Measurements from ENCODE around the gene NTNG2. TPM values are rescaled to one million over a fixed set of nuclear protein-coding genes. Genes with fewer than 3 reads are reported as not detected.

NTNG2 gene
- total and polyA plus RNA-seq, 10 of the 15 experiments (the other 5 are each of a cell fraction or from before 2014, with no cell fraction given) = 0.37 to 0.79 (median 0.45) TPM; not detected in 6

GRCh38 chr9:132274861-132275260 is 113.0 kb downstream of the NTNG2 start (continued):
- TF ChIP-seq SUPT20H (IDR thresholded peaks at IDR 0.05; ENCODE audit: borderline replicate concordance, control insufficient read depth, low read depth, low read length) = no peak

DNA sequence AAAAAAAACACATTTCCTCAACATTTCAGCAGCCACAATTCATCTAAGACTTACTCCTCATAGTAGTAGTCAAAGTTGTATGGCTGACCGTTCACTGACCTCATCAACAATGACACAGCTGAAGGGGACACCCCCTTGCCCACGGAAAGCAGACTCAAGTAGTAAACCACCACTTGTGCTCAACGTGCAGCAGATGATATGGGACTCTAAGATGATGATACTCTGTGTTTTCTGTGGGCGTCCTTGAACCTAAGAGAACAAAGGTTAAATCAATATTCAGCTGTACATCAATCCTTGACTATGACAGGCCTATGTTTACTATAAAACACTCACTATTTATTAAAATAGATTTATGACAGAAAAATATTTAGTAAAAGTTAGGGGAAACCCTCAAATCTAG is 121.3 kb downstream of the NTNG2 start:
- no peak overlapping the region for H3K4me2 ChIP-seq (ENCODE audit: control insufficient read depth, insufficient read depth)

GRCh38 chr9:132283863-132284262 is 122.0 kb downstream of the NTNG2 start:
- intact Hi-C loops (cut with micrococcal nuclease; ENCODE audit: unreplicated experiment) = no loop called here
- no peak overlapping the region for H3K4me2 ChIP-seq (ENCODE audit: control insufficient read depth, insufficient read depth)
- no peak overlapping the region for H3K4me3 ChIP-seq
- in situ Hi-C loops (cut with MboI) = no loop called here
- H2AFZ ChIP-seq (ENCODE audit: control insufficient read depth, low read depth, low read length) = no peak overlapping the region
- H3K4me1 ChIP-seq (ENCODE audit: control insufficient read depth, insufficient read depth, low read length) = no peaks in the 10 kb centered on the region
- H4K20me1 ChIP-seq (ENCODE audit: control insufficient read depth, insufficient read depth) = no peaks in the 10 kb centered on the region
- FAIRE-seq (no peak), DNase-seq (ENCODE audit: low read depth, low spot score) (no peak), ATAC-seq (no peak)
- SMC1A ChIA-PET (ENCODE audit: uncharacterized antibody, unreplicated experiment) = interaction anchor here (1.2 kb wide), 1 partner anchor 22 kb away, joined by 3 read pairs; no protein-coding TSS in a partner anchor
- no peaks in the 10 kb centered on the region for H3K79me2 ChIP-seq (ENCODE audit: control insufficient read depth, insufficient read depth, low read length)
- 91% methylated on average over 7 of the region's 7 CpGs for WGBS (ENCODE audit: insufficient coverage, insufficient replicate concordance, low lambda C conversion rate, missing lambda C conversion rate)
- H3K9ac ChIP-seq (ENCODE audit: control insufficient read depth, insufficient read depth, low read length) = no peak overlapping the region
- H3K27me3 ChIP-seq (replicated peaks in 1 of 2; ENCODE audit: control insufficient read depth in 2 of 2, insufficient read depth in 2 of 2, low read length in 1 of 2) = no peaks in the 10 kb centered on the region
- CTCF ChIA-PET = interaction anchor here (1.5 kb wide), 1 partner anchor 15 kb away, joined by 9 read pairs; no protein-coding TSS in a partner anchor
- TF ChIP-seq SREBF2 (IDR thresholded peaks at IDR 0.05; ENCODE audit: low read length) = no peak
- TF ChIP-seq POLR2A (IDR thresholded peaks at IDR 0.05; ENCODE audit: low read depth, low read length) = no peak
- no peak for TF ChIP-seq HDAC2 (IDR thresholded peaks at IDR 0.05)
- TF ChIP-seq PAX5 (IDR thresholded peaks at IDR 0.05; ENCODE audit: borderline replicate concordance, low read depth, low read length) = no peak
- no peak for TF ChIP-seq STAT3 (IDR thresholded peaks at IDR 0.05; ENCODE audit: low read depth, low read length)
- no peak for TF ChIP-seq CTCF (IDR thresholded peaks at IDR 0.05 in 2 of 3, conservative IDR thresholded peaks at IDR 0.05 in 1 of 3; ENCODE audit: control insufficient read depth in 2 of 3, extremely low read depth in 1 of 3, insufficient read depth in 1 of 3, low read depth in 3 of 3, low read length in 3 of 3)
- RAD21 ChIA-PET (ENCODE audit: unreplicated experiment) = no interaction called here
- no peak overlapping the region for H3K27ac ChIP-seq (ENCODE audit: control insufficient read depth, insufficient read depth)
- H3K9me3 ChIP-seq (replicated peaks; ENCODE audit: control insufficient read depth, insufficient read depth, low read length) = no peaks in the 10 kb centered on the region
- POLR2A ChIA-PET = interaction anchor here (1.4 kb wide), 1 partner anchor 11 kb away, joined by 4 read pairs; no protein-coding TSS in a partner anchor
- no TSS peak for BruUV-seq (replicated peaks)
- peaks cover 13 to 55% of the 10 kb centered on the region in 2 experiments for H3K36me3 ChIP-seq (ENCODE audit: control insufficient read depth in 2 of 2, insufficient read depth in 2 of 2, low read length in 1 of 2)

More for the DNA sequence above, 121.3 kb downstream of the NTNG2 start:
- no peak overlapping the region for H2AFZ ChIP-seq (ENCODE audit: control insufficient read depth, low read depth, low read length)
- ChIA-PET SMC1A (ENCODE audit: uncharacterized antibody, unreplicated experiment) (no interaction called here), CTCF (no interaction called here), RAD21 (ENCODE audit: unreplicated experiment) (no interaction called here), POLR2A (no interaction called here)
- H4K20me1 ChIP-seq (ENCODE audit: control insufficient read depth, insufficient read depth) = no peaks in the 10 kb centered on the region
- no peak overlapping the region for H3K27ac ChIP-seq (ENCODE audit: control insufficient read depth, insufficient read depth)
- no peaks in the 10 kb centered on the region for H3K4me1 ChIP-seq (ENCODE audit: control insufficient read depth, insufficient read depth, low read length)
- DNase-seq (ENCODE audit: low read depth, low spot score) (no peak), FAIRE-seq (no peak), ATAC-seq (no peak; the same call in 1 of the 3 replicates)
- H3K9ac ChIP-seq (ENCODE audit: control insufficient read depth, insufficient read depth, low read length) = no peak overlapping the region
- H3K4me3 ChIP-seq = no peak overlapping the region
- peaks cover 13 to 62% of the 10 kb centered on the region in 2 experiments for H3K36me3 ChIP-seq (ENCODE audit: control insufficient read depth in 2 of 2, insufficient read depth in 2 of 2, low read length in 1 of 2)
- 0 out of 2 replicates have a peak, but pooled peaks have one; percentile 24 for TF ChIP-seq NR2F1 (conservative IDR thresholded peaks at IDR 0.05)
- no peak for TF ChIP-seq EGR1 (IDR thresholded peaks at IDR 0.05; ENCODE audit: borderline replicate concordance in 1 of 2, low read depth in 2 of 2, low read length in 2 of 2)
- no peaks in the 10 kb centered on the region for H3K27me3 ChIP-seq (replicated peaks in 1 of 2; ENCODE audit: control insufficient read depth in 2 of 2, insufficient read depth in 2 of 2, low read length in 1 of 2)
- BruUV-seq (replicated peaks) = no TSS peak
- WGBS (ENCODE audit: insufficient coverage, insufficient replicate concordance, low lambda C conversion rate, missing lambda C conversion rate) = 6% methylated on average over 4 of the region's 4 CpGs
- intact Hi-C loops (cut with micrococcal nuclease; ENCODE audit: unreplicated experiment) = no loop called here
- H3K9me3 ChIP-seq (replicated peaks; ENCODE audit: control insufficient read depth, insufficient read depth, low read length) = no peaks in the 10 kb centered on the region
- no peaks in the 10 kb centered on the region for H3K79me2 ChIP-seq (ENCODE audit: control insufficient read depth, insufficient read depth, low read length)
- in situ Hi-C loops (cut with MboI) = no loop called here
